Measurements from ENCODE around the gene FNDC1. TPM values are rescaled to one million over a fixed set of nuclear protein-coding genes. Genes with fewer than 3 reads are reported as not detected.

FNDC1 gene
- polyA plus RNA-seq, 1 donor = 193 TPM

DNA sequence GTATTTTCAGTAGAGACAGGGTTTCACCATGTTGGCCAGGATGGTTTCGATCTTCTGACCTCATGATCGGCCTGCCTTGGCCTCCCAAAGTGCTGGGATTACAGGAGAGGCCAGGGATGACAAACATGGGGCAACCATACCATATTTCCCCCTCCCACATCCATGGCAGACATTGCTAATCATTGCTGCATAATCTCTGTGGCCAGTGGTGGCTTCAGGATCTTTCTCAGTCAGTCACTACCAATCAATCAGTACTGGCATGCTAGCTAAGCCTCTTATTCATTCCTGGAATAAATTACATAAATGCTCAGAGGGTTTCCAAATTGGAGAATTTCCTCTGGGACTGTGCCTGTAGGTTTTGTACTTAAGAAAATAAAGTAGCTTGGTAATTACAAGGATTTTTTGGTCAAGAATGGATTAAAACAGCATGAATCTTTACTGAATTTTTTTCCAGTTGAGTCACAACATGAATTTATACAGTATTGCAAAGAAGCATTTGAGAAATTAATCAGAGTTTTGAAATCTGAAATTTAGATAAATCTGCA, 138.1 kb downstream of the FNDC1 start:
- no peak for DNase-seq (ENCODE audit: low read depth)

GRCh38 chr6:159308198-159308597, 139.0 kb downstream of the FNDC1 start:
- DNase-seq (ENCODE audit: low read depth) = no peak

DNA sequence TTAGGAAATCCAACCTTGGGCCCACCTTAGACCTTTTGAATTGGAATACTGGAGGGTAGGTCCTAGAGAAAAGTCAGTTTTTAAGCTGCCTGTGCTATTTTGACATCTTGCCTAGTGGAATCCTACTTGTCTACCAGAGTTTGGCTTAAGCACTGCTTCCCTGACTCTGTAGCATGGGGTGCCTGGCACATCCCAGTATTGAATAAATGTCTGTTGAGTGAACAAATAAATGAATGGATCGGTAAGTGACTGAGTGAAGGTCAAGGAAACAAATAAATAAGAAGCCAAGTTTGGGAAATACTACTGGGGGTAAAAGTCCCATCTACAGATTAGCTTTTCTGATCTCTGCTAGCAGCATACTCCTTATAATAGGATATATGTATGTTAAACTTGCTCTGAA, 140.5 kb downstream of the FNDC1 start:
- DNase-seq (ENCODE audit: low read depth) = no peak

GRCh38 chr6:159311618-159312017, 142.4 kb downstream of the FNDC1 start:
- no peak for DNase-seq (ENCODE audit: low read depth)

DNA sequence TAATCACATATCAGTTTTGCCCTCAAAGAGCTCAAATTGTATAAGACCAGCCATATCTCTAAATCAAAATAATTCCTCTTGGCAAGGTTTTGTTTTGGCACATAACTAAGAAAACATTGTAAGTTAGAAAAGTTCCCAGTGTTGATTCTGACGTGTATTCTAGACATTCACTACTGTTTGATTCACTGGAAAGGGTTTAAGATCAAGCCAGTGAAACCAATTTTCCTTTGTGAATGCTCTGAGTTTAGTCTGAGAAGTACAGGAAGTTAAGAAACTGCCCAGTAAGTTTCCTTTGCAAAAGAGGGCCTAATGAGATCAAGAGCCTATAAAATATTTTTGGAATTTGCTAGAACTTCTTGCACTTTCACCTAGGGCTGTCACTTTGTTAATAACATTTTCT, 143.0 kb downstream of the FNDC1 start:
- no peak for DNase-seq (ENCODE audit: low read depth)

DNA sequence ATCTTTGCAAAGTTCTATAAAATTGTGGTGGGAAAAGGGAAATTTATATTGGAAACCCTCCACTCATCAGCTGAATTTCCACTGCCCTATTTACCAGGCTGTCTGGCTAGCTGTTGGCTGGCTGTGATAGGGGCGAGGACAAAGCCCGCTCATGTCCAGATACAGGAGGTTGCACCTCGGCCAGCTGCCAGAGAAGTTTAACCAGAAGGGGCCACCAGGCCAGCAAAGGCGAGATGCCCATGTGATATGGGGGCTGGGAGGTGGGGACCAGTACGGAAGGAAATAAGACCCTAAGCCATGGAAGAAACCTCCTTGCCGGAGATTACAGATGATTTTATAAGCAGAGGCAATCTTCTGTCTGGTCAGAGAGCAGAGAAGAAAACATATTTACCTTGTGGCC, 143.8 kb downstream of the FNDC1 start:
- no peak for DNase-seq (ENCODE audit: low read depth)

DNA sequence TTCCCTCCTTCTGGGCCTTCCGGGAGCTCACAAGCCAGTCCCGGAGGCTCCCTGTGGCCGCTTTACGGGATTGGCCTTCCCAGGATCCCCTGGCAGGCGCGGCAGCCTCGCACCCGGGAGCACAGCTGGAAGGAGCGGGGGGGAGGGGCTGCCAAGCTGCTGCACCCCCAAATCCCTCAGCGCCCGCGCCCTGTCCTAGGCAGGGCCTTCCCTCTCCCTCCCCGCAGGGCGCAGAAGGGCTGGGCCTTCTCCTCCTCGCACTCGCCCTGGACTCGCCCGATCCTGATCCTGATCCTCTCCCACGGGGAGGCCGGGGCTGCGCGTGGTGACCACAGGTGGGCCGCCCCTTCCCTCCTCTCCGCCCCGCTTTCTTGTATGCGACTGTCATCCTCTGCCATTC, 146.4 kb downstream of the FNDC1 start:
- no peak for DNase-seq (ENCODE audit: low read depth)

DNA sequence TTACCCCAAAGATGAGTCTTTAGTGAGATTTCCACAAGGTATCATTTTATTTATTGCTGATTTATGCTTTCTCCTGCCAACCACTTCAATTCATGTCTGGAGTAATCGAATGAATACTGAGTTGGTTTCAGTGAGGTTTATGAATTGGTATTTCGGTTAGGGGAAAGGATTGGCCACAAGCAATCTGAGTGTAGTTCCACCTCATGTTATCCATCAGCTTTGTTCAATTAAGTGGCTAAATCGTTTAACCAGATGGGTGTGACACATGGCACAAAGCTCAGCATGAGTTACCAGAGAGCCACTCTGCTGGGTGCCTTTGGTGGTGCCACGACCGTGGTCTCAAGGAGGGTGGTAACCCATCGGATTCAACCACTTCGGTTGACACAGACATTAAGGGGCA, 148.2 kb downstream of the FNDC1 start:
- DNase-seq (ENCODE audit: low read depth) = no peak

GRCh38 chr6:159321267-159321666, 152.1 kb downstream of the FNDC1 start:
- DNase-seq (ENCODE audit: low read depth) = no peak

Other genes starting within 250 kb of the FNDC1 start
- 2.9 TPM for gene RSPH3, start 169.2 kb upstream of the FNDC1 start, polyA plus RNA-seq (ENCODE audit: insufficient read length)
- 1.0 TPM for gene TAGAP, start 124.4 kb upstream of the FNDC1 start, polyA plus RNA-seq (ENCODE audit: insufficient read length)

Data from forelimb muscle (tissue), 1 donor.